ENCODE results near the gene MYO5A. TPM values are rescaled to one million over a fixed set of nuclear protein-coding genes. Genes with fewer than 3 reads are reported as not detected.
A peak's percentile ranks its signal among the peaks of the same experiment; 100 is the strongest.

MYO5A gene
- total RNA-seq, 1 donor from 2014 or later = 19.8 TPM

- H3K9me3 Mint-ChIP-seq = no peaks in the 10 kb centered on the region
- no peaks in the 10 kb centered on the region for H3K27me3 Mint-ChIP-seq
- intact Hi-C loops (cut with micrococcal nuclease) = loop anchor here (10.0 kb wide), 1 partner anchor 266 kb away; no protein-coding TSS in a partner anchor
- H3K27ac Mint-ChIP-seq = no peak overlapping the region
- H3K4me3 Mint-ChIP-seq = no peak overlapping the region
- DNase-seq = no peak
- H3K36me3 Mint-ChIP-seq (ENCODE audit: low read depth) = peaks cover 20% of the 10 kb centered on the region
- H3K4me1 Mint-ChIP-seq = peaks cover 14% of the 10 kb centered on the region
Measured at GRCh38 chr15:52338891-52339290, 189.8 kb downstream of the MYO5A start.

- no peak for DNase-seq
- Mint-ChIP-seq H3K36me3 (ENCODE audit: low read depth) (peaks cover 20% of the 10 kb centered on the region), H3K27ac (no peak overlapping the region), H3K4me3 (no peak overlapping the region), H3K4me1 (peaks cover 18% of the 10 kb centered on the region), H3K27me3 (no peaks in the 10 kb centered on the region), H3K9me3 (no peaks in the 10 kb centered on the region)
- intact Hi-C loops (cut with micrococcal nuclease) = loop anchor here (10.0 kb wide), 1 partner anchor 267 kb away; no protein-coding TSS in a partner anchor
Measured at GRCh38 chr15:52338058-52338457, 190.6 kb downstream of the MYO5A start.

DNA sequence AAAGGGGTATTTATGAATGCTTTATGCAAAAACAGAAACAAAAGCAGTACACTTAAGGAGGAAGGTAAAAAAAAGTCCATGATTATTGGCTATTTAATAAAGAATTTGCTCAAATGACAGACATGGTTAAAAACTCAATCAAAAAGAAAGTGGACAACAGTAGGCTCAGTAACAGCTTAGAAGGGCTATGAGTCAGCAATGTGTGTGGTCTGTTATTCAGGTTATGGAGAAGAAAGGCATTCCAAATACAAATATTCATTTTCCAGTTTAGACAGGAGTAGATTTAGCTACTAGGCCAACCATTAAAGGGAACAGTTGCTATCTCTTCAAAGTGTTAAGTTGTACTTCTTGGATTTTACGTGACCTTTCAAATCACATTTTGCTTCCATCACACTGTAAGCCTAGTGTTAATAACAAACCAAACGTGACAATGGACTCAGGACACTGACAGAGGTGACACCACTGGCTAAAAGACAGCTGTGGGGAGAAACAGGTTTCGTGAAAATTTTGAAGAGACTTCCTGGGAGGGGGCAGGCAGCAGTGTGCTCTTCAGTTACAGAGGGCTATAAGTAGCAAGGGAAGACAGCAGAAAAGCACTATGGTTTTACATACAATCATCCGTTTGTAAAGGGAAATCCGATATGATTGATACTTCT lies 191.4 kb downstream of the MYO5A start:
- no peak for DNase-seq
- no peaks in the 10 kb centered on the region for H3K9me3 Mint-ChIP-seq
- H3K27me3 Mint-ChIP-seq = no peaks in the 10 kb centered on the region
- peaks cover 20% of the 10 kb centered on the region for H3K36me3 Mint-ChIP-seq (ENCODE audit: low read depth)
- H3K4me3 Mint-ChIP-seq = no peak overlapping the region
- H3K27ac Mint-ChIP-seq = no peak overlapping the region
- intact Hi-C loops (cut with micrococcal nuclease) = loop anchor here (10.0 kb wide), 1 partner anchor 267 kb away; no protein-coding TSS in a partner anchor
- H3K4me1 Mint-ChIP-seq = peaks cover 23% of the 10 kb centered on the region

- intact Hi-C loops (cut with micrococcal nuclease) = loop anchor here (10.0 kb wide), 1 partner anchor 268 kb away; no protein-coding TSS in a partner anchor
- no peak for DNase-seq
- Mint-ChIP-seq H3K4me3 (no peak overlapping the region), H3K27me3 (no peaks in the 10 kb centered on the region), H3K36me3 (ENCODE audit: low read depth) (peaks cover 20% of the 10 kb centered on the region), H3K9me3 (no peaks in the 10 kb centered on the region), H3K27ac (no peak overlapping the region), H3K4me1 (peaks cover 29% of the 10 kb centered on the region)
Measured at GRCh38 chr15:52336529-52336928, 192.2 kb downstream of the MYO5A start.

GRCh38 chr15:52334491-52335160 lies 194.1 kb downstream of the MYO5A start:
- H3K4me1 Mint-ChIP-seq = peaks cover 36% of the 10 kb centered on the region
- no peak overlapping the region for H3K4me3 Mint-ChIP-seq
- no peak overlapping the region for H3K27ac Mint-ChIP-seq
- intact Hi-C loops (cut with micrococcal nuclease) = loop anchor here (5.0 to 10.0 kb wide), 2 partner anchors 270 to 343 kb away; partner anchors contain the start of gene ATOSA
- H3K9me3 Mint-ChIP-seq = no peaks in the 10 kb centered on the region
- H3K27me3 Mint-ChIP-seq = no peaks in the 10 kb centered on the region
- no peak for DNase-seq
- peaks cover 12% of the 10 kb centered on the region for H3K36me3 Mint-ChIP-seq (ENCODE audit: low read depth)

GRCh38 chr15:52331490-52332240 lies 197.0 kb downstream of the MYO5A start:
- Mint-ChIP-seq H3K9me3 (no peaks in the 10 kb centered on the region), H3K36me3 (ENCODE audit: low read depth) (peaks cover 19% of the 10 kb centered on the region), H3K4me3 (peak overlapping the region; percentile 56), H3K27ac (peak overlapping the region; percentile 49), H3K4me1 (peaks cover 24% of the 10 kb centered on the region), H3K27me3 (no peaks in the 10 kb centered on the region)
- peak; percentile 90 for DNase-seq
- intact Hi-C loops (cut with micrococcal nuclease) = loop anchor here (1.0 to 10.0 kb wide), 8 partner anchors 75 to 404 kb away; partner anchors contain the start of gene ATOSA

DNA sequence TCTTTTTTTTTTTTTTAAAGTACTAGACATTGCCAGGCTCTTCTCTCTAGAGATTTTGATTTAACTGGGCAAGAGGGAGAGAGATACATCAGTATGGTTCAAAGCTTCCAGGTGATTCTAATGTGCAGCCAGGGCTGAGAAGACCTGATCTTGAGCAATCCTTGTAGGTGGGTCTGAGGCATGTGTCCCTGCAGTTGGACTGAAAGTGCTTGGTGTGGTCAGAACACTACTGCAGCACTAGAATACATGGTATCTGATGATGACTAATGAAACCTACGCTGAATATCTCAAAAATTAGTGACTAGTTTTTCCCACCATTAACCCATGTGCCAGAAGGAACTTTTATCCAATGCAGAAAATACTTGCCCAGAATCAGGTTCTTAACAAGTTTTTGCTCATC lies 198.7 kb downstream of the MYO5A start:
- peaks cover 25% of the 10 kb centered on the region for H3K36me3 Mint-ChIP-seq (ENCODE audit: low read depth)
- DNase-seq = peak; percentile 47
- no peak overlapping the region for H3K4me3 Mint-ChIP-seq
- intact Hi-C loops (cut with micrococcal nuclease) = loop anchor here (2.0 to 10.0 kb wide), 3 partner anchors 73 to 347 kb away; partner anchors contain the start of gene ATOSA
- no peak overlapping the region for H3K27ac Mint-ChIP-seq
- H3K9me3 Mint-ChIP-seq = no peaks in the 10 kb centered on the region
- H3K27me3 Mint-ChIP-seq = no peaks in the 10 kb centered on the region
- peaks cover 22% of the 10 kb centered on the region for H3K4me1 Mint-ChIP-seq

GRCh38 chr15:52329150-52329549 lies 199.5 kb downstream of the MYO5A start:
- Mint-ChIP-seq H3K36me3 (ENCODE audit: low read depth) (peaks cover 22% of the 10 kb centered on the region), H3K4me1 (peaks cover 22% of the 10 kb centered on the region), H3K27me3 (no peaks in the 10 kb centered on the region), H3K4me3 (no peak overlapping the region), H3K27ac (no peak overlapping the region), H3K9me3 (no peaks in the 10 kb centered on the region)
- no peak for DNase-seq
- intact Hi-C loops (cut with micrococcal nuclease) = no loop called here

DNA sequence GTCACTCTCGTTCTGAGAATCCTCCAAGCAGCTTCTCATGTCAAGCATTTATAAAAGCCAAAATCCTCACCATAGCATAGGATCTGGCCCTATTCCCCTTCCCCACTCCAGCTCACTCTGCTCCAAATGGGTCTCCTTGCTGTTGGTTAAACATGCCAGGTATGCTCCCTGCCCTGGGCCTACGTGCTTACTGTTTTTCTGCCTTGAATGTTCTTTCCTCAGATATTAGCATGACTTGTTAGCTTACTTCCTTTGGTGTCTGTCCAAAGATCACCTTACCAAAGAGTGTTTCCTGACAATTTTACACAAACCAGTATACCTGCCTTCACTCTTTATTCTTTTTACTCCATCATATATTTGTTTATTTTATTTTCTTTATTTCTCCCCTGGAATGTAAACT lies 200.0 kb downstream of the MYO5A start:
- intact Hi-C loops (cut with micrococcal nuclease) = no loop called here
- Mint-ChIP-seq H3K9me3 (no peaks in the 10 kb centered on the region), H3K27ac (no peak overlapping the region), H3K4me1 (peaks cover 22% of the 10 kb centered on the region), H3K4me3 (no peak overlapping the region), H3K36me3 (ENCODE audit: low read depth) (peaks cover 22% of the 10 kb centered on the region), H3K27me3 (no peaks in the 10 kb centered on the region)
- no peak for DNase-seq

- H3K27me3 Mint-ChIP-seq = no peaks in the 10 kb centered on the region
- no peak overlapping the region for H3K27ac Mint-ChIP-seq
- intact Hi-C loops (cut with micrococcal nuclease) = no loop called here
- peaks cover 24% of the 10 kb centered on the region for H3K36me3 Mint-ChIP-seq (ENCODE audit: low read depth)
- DNase-seq = no peak
- no peaks in the 10 kb centered on the region for H3K9me3 Mint-ChIP-seq
- peaks cover 10% of the 10 kb centered on the region for H3K4me1 Mint-ChIP-seq
- no peak overlapping the region for H3K4me3 Mint-ChIP-seq
Measured at GRCh38 chr15:52326756-52327155, 201.9 kb downstream of the MYO5A start.

DNA sequence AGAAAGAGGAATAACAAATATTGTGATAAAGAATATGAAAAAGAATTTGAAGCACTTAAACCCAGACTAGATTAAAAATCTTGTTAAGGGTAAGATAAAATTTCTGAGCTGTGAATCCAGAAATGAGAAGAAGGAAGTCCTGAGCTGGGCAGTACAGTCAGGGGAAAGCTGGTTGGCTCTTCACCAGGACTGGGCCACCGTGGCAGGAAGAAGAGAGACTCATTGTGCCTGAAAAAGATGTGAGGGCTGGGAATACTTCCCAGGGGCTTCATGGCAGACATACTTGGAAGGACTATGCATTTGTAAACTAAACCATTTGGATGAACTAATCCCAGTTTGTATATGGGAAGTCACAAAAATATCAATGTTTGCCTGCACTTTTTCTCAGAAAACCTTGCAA lies 204.6 kb downstream of the MYO5A start:
- DNase-seq = no peak
- Mint-ChIP-seq H3K27me3 (no peaks in the 10 kb centered on the region), H3K9me3 (no peaks in the 10 kb centered on the region), H3K4me1 (no peaks in the 10 kb centered on the region), H3K27ac (no peak overlapping the region), H3K4me3 (no peak overlapping the region), H3K36me3 (ENCODE audit: low read depth) (peaks cover 26% of the 10 kb centered on the region)
- intact Hi-C loops (cut with micrococcal nuclease) = no loop called here

GRCh38 chr15:52318729-52319500 lies 209.8 kb downstream of the MYO5A start:
- H3K27ac Mint-ChIP-seq = no peak overlapping the region
- no peaks in the 10 kb centered on the region for H3K27me3 Mint-ChIP-seq
- no peaks in the 10 kb centered on the region for H3K4me1 Mint-ChIP-seq
- no peak overlapping the region for H3K4me3 Mint-ChIP-seq
- peaks cover 20% of the 10 kb centered on the region for H3K36me3 Mint-ChIP-seq (ENCODE audit: low read depth)
- intact Hi-C loops (cut with micrococcal nuclease) = no loop called here
- no peaks in the 10 kb centered on the region for H3K9me3 Mint-ChIP-seq
- peak; percentile 48 for DNase-seq

- no peaks in the 10 kb centered on the region for H3K27me3 Mint-ChIP-seq
- intact Hi-C loops (cut with micrococcal nuclease) = no loop called here
- H3K4me3 Mint-ChIP-seq = no peak overlapping the region
- no peak for DNase-seq
- no peaks in the 10 kb centered on the region for H3K4me1 Mint-ChIP-seq
- H3K9me3 Mint-ChIP-seq = no peaks in the 10 kb centered on the region
- peaks cover 26% of the 10 kb centered on the region for H3K36me3 Mint-ChIP-seq (ENCODE audit: low read depth)
- H3K27ac Mint-ChIP-seq = peak overlapping the region; percentile 49
Measured at GRCh38 chr15:52317688-52318087, 211.0 kb downstream of the MYO5A start.

Data from activated CD4-positive, alpha-beta T cell treated with anti-CD3 and anti-CD28 coated beads, Interleukin-2, amount 10 ng/mL, durations not matched to agents 24 days and 14 days (primary cell).